ENCODE measurements around the gene APOBEC4. TPM values are rescaled to one million over a fixed set of nuclear protein-coding genes. Genes with fewer than 3 reads are reported as not detected.
A peak's percentile ranks its signal among the peaks of the same experiment; 100 is the strongest.

Gene APOBEC4
- total and polyA plus RNA-seq, 2 of the 13 experiments (the other 11 are each of a cell fraction or from before 2014, with no cell fraction given) = not detected

DNA sequence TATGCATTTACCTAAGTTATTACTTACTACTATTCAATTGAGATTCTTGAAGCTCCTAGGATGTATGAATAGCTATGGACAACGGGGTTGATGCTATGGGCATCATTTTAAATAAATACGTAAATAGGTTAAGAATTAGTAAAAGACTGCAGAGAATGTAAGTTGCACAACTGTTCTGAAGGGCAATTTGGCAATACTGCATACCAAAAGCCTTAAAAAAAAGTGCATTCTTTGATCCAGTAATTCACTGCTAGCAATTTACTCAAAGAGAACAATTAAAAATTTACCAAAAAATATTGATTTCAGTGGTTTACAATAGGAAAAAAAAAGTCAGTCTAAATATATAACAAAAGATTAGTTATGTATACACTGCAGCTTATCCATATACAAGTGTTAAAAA, 21.0 kb downstream of the APOBEC4 start:
- Histone ChIP-seq H3K36me3 (replicated peaks in 1 of 2; ENCODE audit: control insufficient read depth in 1 of 2, insufficient read depth in 2 of 2, low read length in 2 of 2) (peaks cover 6 to 28% of the 10 kb centered on the region in 2 experiments), H3K9me3 (ENCODE audit: low read length) (no peaks in the 10 kb centered on the region), H3K4me2 (ENCODE audit: low read depth, low read length) (peak overlapping the region; percentile 70), H3K4me3 (replicated peaks in 1 of 3; ENCODE audit: insufficient read depth in 1 of 3, low read depth in 2 of 3, low read length in 3 of 3) (peak overlapping the region; percentile 25 to 97 (median 36); a peak in 4 of 6 replicates), H3K9ac (ENCODE audit: insufficient read depth, low read depth, low read length) (no peak overlapping the region), H3K4me1 (ENCODE audit: insufficient read depth, low read length) (peaks cover 40% of the 10 kb centered on the region), H3K79me2 (ENCODE audit: insufficient read depth, low read length) (peaks cover 33% of the 10 kb centered on the region), H3K27me3 (ENCODE audit: control insufficient read depth in 1 of 2, insufficient read depth in 2 of 2, low read length in 2 of 2) (no peaks in the 10 kb centered on the region; a peak in 1 of 5 replicates), H3K27ac (ENCODE audit: extremely low read length, insufficient read depth, low read length) (peak overlapping the region; percentile 84), H2AFZ (ENCODE audit: low read length) (no peak overlapping the region), H4K20me1 (ENCODE audit: insufficient read depth, low read length) (peaks cover 2% of the 10 kb centered on the region; the same call in 1 of the 2 replicates)
- in situ Hi-C loops (cut with HindIII; ENCODE audit: extremely low pct_ligation_motif_present, low pct_unique_long_range_greater_than_20kb) (no loop called here), intact Hi-C loops (cut with micrococcal nuclease; ENCODE audit: unreplicated experiment) (loop anchor here (10.0 kb wide), 1 partner anchor 53 kb away; no protein-coding TSS in a partner anchor)
- DNase-seq (ENCODE audit: low spot score) (peak; percentile 44), ATAC-seq (no peak), FAIRE-seq (no peak)
- no TSS peak for BruUV-seq (replicated peaks)
- ChIA-PET CTCF (ENCODE audit: low intra/inter-chr PET ratio, low total read pairs) (no interaction called here), POLR2A (no interaction called here)
- 50% methylated on average over 2 of the region's 2 CpGs for WGBS (ENCODE audit: low lambda C conversion rate)
- TF ChIP-seq, protein P1, sequence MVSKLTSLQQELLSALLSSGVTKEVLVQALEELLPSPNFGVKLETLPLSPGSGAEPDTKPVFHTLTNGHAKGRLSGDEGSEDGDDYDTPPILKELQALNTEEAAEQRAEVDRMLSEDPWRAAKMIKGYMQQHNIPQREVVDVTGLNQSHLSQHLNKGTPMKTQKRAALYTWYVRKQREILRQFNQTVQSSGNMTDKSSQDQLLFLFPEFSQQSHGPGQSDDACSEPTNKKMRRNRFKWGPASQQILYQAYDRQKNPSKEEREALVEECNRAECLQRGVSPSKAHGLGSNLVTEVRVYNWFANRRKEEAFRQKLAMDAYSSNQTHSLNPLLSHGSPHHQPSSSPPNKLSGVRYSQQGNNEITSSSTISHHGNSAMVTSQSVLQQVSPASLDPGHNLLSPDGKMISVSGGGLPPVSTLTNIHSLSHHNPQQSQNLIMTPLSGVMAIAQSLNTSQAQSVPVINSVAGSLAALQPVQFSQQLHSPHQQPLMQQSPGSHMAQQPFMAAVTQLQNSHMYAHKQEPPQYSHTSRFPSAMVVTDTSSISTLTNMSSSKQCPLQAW (CRISPR knock-in tag; IDR thresholded peaks at IDR 0.05) = no peak
- TF ChIP-seq ZNF501 (CRISPR knock-in tag; IDR thresholded peaks at IDR 0.05) (no peak), FOXA3 (CRISPR knock-in tag; IDR thresholded peaks at IDR 0.05) (0 out of 2 replicates have a peak, but pooled peaks have one; percentile 7), ZNF660 (CRISPR knock-in tag; IDR thresholded peaks at IDR 0.05; ENCODE audit: borderline replicate concordance, low read depth) (no peak), RARA (CRISPR knock-in tag; IDR thresholded peaks at IDR 0.05) (no peak), SMAD9 (CRISPR knock-in tag; IDR thresholded peaks at IDR 0.05) (no peak), CEBPG (CRISPR knock-in tag; IDR thresholded peaks at IDR 0.05) (peak; percentile 80), TCF7L2 (IDR thresholded peaks at IDR 0.05; ENCODE audit: low read depth, low read length) (no peak), TSC22D2 (CRISPR knock-in tag; IDR thresholded peaks at IDR 0.05; ENCODE audit: borderline replicate concordance) (no peak), KDM3A (CRISPR knock-in tag; IDR thresholded peaks at IDR 0.05; ENCODE audit: low read depth) (no peak), XRCC5 (optimal IDR thresholded peaks at IDR 0.05; ENCODE audit: low read length) (no peak), ZNF296 (CRISPR knock-in tag; conservative IDR thresholded peaks at IDR 0.05) (no peak), MBD4 (IDR thresholded peaks at IDR 0.05; ENCODE audit: borderline replicate concordance, low read length) (no peak), GATAD2A (CRISPR knock-in tag; IDR thresholded peaks at IDR 0.05) (peak; percentile 34; the same call in 1 of the 2 replicates), ZNF567 (CRISPR knock-in tag; IDR thresholded peaks at IDR 0.05; ENCODE audit: borderline replicate concordance) (no peak), CCAR2 (optimal IDR thresholded peaks at IDR 0.05; ENCODE audit: low read depth, low read length) (no peak), KDM2A (CRISPR knock-in tag; IDR thresholded peaks at IDR 0.05; ENCODE audit: borderline replicate concordance, low read depth) (no peak), PHF5A (CRISPR knock-in tag; IDR thresholded peaks at IDR 0.05; ENCODE audit: low read depth, unreplicated experiment) (no peak), ELF1 (CRISPR knock-in tag; IDR thresholded peaks at IDR 0.05) (no peak), ZNF644 (CRISPR knock-in tag; IDR thresholded peaks at IDR 0.05; ENCODE audit: low read depth) (no peak)
- TF ChIP-seq, protein P2, sequence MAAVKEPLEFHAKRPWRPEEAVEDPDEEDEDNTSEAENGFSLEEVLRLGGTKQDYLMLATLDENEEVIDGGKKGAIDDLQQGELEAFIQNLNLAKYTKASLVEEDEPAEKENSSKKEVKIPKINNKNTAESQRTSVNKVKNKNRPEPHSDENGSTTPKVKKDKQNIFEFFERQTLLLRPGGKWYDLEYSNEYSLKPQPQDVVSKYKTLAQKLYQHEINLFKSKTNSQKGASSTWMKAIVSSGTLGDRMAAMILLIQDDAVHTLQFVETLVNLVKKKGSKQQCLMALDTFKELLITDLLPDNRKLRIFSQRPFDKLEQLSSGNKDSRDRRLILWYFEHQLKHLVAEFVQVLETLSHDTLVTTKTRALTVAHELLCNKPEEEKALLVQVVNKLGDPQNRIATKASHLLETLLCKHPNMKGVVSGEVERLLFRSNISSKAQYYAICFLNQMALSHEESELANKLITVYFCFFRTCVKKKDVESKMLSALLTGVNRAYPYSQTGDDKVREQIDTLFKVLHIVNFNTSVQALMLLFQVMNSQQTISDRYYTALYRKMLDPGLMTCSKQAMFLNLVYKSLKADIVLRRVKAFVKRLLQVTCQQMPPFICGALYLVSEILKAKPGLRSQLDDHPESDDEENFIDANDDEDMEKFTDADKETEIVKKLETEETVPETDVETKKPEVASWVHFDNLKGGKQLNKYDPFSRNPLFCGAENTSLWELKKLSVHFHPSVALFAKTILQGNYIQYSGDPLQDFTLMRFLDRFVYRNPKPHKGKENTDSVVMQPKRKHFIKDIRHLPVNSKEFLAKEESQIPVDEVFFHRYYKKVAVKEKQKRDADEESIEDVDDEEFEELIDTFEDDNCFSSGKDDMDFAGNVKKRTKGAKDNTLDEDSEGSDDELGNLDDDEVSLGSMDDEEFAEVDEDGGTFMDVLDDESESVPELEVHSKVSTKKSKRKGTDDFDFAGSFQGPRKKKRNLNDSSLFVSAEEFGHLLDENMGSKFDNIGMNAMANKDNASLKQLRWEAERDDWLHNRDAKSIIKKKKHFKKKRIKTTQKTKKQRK (IDR thresholded peaks at IDR 0.05; ENCODE audit: low read length) = no peak
- TF ChIP-seq, protein P3, sequence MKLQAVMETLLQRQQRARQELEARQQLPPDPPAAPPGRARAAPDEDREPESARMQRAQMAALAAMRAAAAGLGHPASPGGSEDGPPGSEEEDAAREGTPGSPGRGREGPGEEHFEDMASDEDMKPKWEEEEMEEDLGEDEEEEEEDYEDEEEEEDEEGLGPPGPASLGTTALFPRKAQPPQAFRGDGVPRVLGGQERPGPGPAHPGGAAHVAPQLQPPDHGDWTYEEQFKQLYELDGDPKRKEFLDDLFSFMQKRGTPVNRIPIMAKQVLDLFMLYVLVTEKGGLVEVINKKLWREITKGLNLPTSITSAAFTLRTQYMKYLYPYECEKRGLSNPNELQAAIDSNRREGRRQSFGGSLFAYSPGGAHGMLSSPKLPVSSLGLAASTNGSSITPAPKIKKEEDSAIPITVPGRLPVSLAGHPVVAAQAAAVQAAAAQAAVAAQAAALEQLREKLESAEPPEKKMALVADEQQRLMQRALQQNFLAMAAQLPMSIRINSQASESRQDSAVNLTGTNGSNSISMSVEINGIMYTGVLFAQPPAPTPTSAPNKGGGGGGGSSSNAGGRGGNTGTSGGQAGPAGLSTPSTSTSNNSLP (IDR thresholded peaks at IDR 0.05; ENCODE audit: low read depth, low read length) = peak; percentile 55; the same call in 1 of the 2 replicates
